Naive thymus-derived CD4-positive, alpha-beta T cell (primary cell): ENCODE measurements around the gene S100A2. TPM values are rescaled to one million over a fixed set of nuclear protein-coding genes. Genes with fewer than 3 reads are reported as not detected.
A peak's percentile ranks its signal among the peaks of the same experiment; 100 is the strongest.
"Not testable (repeated sequence)": the region's sequence is repeated elsewhere in the genome, so short reads cannot be mapped to it uniquely, and the experiment has no call there.

ENCODE experiments used
- ATAC-seq: fragments of 150-1000 bp; cut with Tn5 transposase; 2 replicates; pipeline ENCODE4 v1.10.0; 2021; ENCODE audit warnings: mild to moderate bottlenecking, moderate library complexity
- CTCF ChIA-PET: fragments of 350-600 bp; sonication (Branson Sonifier 250); formaldehyde crosslinking; loops from one replicate; lab custom pipeline; 2021; ENCODE audit warnings: antibody characterized with exemption; lab: Charles Lee
- POLR2A ChIA-PET: fragments of 350-600 bp; sonication (Branson Sonifier 250); formaldehyde crosslinking; loops from one replicate; lab custom pipeline; 2021; ENCODE audit warnings: antibody characterized with exemption, inconsistent platforms; lab: Charles Lee
- DNase-seq, 9 donors: peaks; one replicate each; pipeline versions ENCODE4 v3.0.0 to v3.0.0-alpha.2; 2020 to 2022; ENCODE audit warnings: mixed read lengths in 1 of 9
- H3K27ac ChIP-seq: one replicate; pipeline ENCODE4 v1.7.0; 2013; ENCODE audit warnings: mild to moderate bottlenecking, low read depth, low read length, moderate library complexity
- H3K27me3 ChIP-seq, 2 donors: one replicate each; pipeline ENCODE4 v1.7.0; 2013; ENCODE audit warnings: low read length in 2 of 2, mild to moderate bottlenecking in 2 of 2, moderate library complexity in 2 of 2; ENCODE audit not compliant: control insufficient read depth in 2 of 2, insufficient read depth in 2 of 2
- H3K36me3 ChIP-seq, 3 experiments: 1 replicate in 2 of 3; 2 replicates in 1 of 3; pipeline ENCODE4 v1.7.0; 2013; ENCODE audit warnings: low read length in 3 of 3, mild to moderate bottlenecking in 3 of 3, moderate library complexity in 1 of 3; ENCODE audit not compliant: insufficient read depth in 3 of 3, control insufficient read depth in 2 of 3
- H3K4me1 ChIP-seq, 2 donors: one replicate each; pipeline ENCODE4 v1.7.0; 2013; ENCODE audit warnings: low read length in 2 of 2, mild to moderate bottlenecking in 2 of 2, moderate library complexity in 1 of 2; ENCODE audit not compliant: control insufficient read depth in 2 of 2, insufficient read depth in 2 of 2
- H3K4me3 ChIP-seq: 2 replicates; pipeline ENCODE4 v1.7.0; 2013; ENCODE audit warnings: mild to moderate bottlenecking, low read length
- H3K9me3 ChIP-seq, 3 experiments: 1 replicate in 2 of 3; 2 replicates in 1 of 3; pipeline ENCODE4 v1.7.0; 2013; ENCODE audit warnings: low read length in 3 of 3; ENCODE audit not compliant: control insufficient read depth in 2 of 3
- H3K27ac Mint-ChIP-seq, 9 donors: one replicate each; pipeline ENCODE4 v1.8.0; 2020 to 2022; ENCODE audit warnings: mixed read lengths in 9 of 9, mild to moderate bottlenecking in 8 of 9, moderate library complexity in 5 of 9, inconsistent platforms in 2 of 9
- H3K27me3 Mint-ChIP-seq, 5 donors: one replicate each; pipeline ENCODE4 v1.8.0; 2021 to 2022; ENCODE audit warnings: mixed read lengths in 5 of 5, mild to moderate bottlenecking in 1 of 5
- H3K36me3 Mint-ChIP-seq, 5 donors: one replicate each; pipeline ENCODE4 v1.8.0; 2020 to 2022; ENCODE audit warnings: mixed read lengths in 5 of 5, mild to moderate bottlenecking in 3 of 5, inconsistent platforms in 1 of 5
- H3K4me1 Mint-ChIP-seq, 7 donors: one replicate each; pipeline ENCODE4 v1.8.0; 2020 to 2022; ENCODE audit warnings: mixed read lengths in 7 of 7, mild to moderate bottlenecking in 3 of 7, inconsistent platforms in 1 of 7
- H3K4me3 Mint-ChIP-seq, 10 donors: one replicate each; pipeline ENCODE4 v1.8.0; 2020 to 2022; ENCODE audit warnings: mild to moderate bottlenecking in 10 of 10, mixed read lengths in 10 of 10, moderate library complexity in 6 of 10, inconsistent platforms in 2 of 10
- H3K9me3 Mint-ChIP-seq, 11 donors: one replicate each; pipeline ENCODE4 v1.8.0; 2020 to 2022; ENCODE audit warnings: mixed read lengths in 11 of 11, mild to moderate bottlenecking in 4 of 11, inconsistent platforms in 1 of 11, moderate library complexity in 1 of 11
- intact Hi-C, 2 donors: fragments of 100-400 bp; cut with micrococcal nuclease; formaldehyde crosslinking; loops; one replicate each; pipeline ENCODE4 v1.15.1; 2023
- polyA plus RNA-seq, 2 donors: library from polyadenylated mRNA; unstranded; fragments of 300-500 nt; fragmentation: Illumina TruSeq; gene quantifications; one replicate each; pipeline ENCODE4 v1.2.3, GENCODE V29; 2021
- total RNA-seq, 6 experiments: library from RNA in 5 of 6; stranded (reverse) in 5 of 6; gene quantifications; 1 replicate in 5 of 6; 2 replicates in 1 of 6; pipeline ENCODE4 v1.2.3 and lab custom pipeline; 2021 to 2026

S100A2 gene
- total and polyA plus RNA-seq, 7 experiments from 2014 or later, result 1.1 TPM; not detected in 6

- Mint-ChIP-seq H3K27me3 (no peaks in the 10 kb centered on the region), H3K27ac (peak overlapping the region in 2 of 9 donors; percentile 40 to 47), H3K4me3 (no peak overlapping the region), H3K9me3 (no peaks in the 10 kb centered on the region), H3K36me3 (peaks cover 0 to 4% (median 0%) of the 10 kb centered on the region in 5 donors), H3K4me1 (peaks cover 9 to 22% (median 11%) of the 10 kb centered on the region in 7 donors)
- ATAC-seq (peak; percentile 58), DNase-seq (no peak)
- H3K36me3 ChIP-seq, result no peaks in the 10 kb centered on the region
- intact Hi-C loops, result no loop called here
- H3K4me3 ChIP-seq, result no peak overlapping the region
- H3K4me1 ChIP-seq, result peaks cover 0 to 4% of the 10 kb centered on the region in 2 donors
- POLR2A ChIA-PET, result no interaction called here
- H3K27me3 ChIP-seq, result no peaks in the 10 kb centered on the region
- CTCF ChIA-PET, result no interaction called here
- H3K27ac ChIP-seq, result no peak overlapping the region
- H3K9me3 ChIP-seq, result no peaks in the 10 kb centered on the region
Observed at GRCh38 chr1:153597206-153597605, 31.6 kb upstream of the S100A2 start.

GRCh38 chr1:153592748-153593147, 27.1 kb upstream of the S100A2 start:
- ATAC-seq (no peak), DNase-seq (no peak)
- H3K9me3 Mint-ChIP-seq, result no peaks in the 10 kb centered on the region
- no peak overlapping the region for H3K4me3 Mint-ChIP-seq
- ChIA-PET CTCF (no interaction called here), POLR2A (no interaction called here)
- no peak overlapping the region for H3K27ac Mint-ChIP-seq
- H3K4me1 Mint-ChIP-seq, result peaks cover 0 to 6% (median 0%) of the 10 kb centered on the region in 7 donors
- H3K36me3 ChIP-seq, result no peaks in the 10 kb centered on the region
- no peak overlapping the region for H3K27ac ChIP-seq
- no peak overlapping the region for H3K4me3 ChIP-seq
- no peaks in the 10 kb centered on the region for H3K9me3 ChIP-seq
- H3K4me1 ChIP-seq, result no peaks in the 10 kb centered on the region
- intact Hi-C loops, result no loop called here
- H3K36me3 Mint-ChIP-seq, result peaks cover 0 to 4% (median 0%) of the 10 kb centered on the region in 5 donors
- H3K27me3 Mint-ChIP-seq, result peaks cover 0 to 1% (median 0%) of the 10 kb centered on the region in 5 donors
- H3K27me3 ChIP-seq, result no peaks in the 10 kb centered on the region

- no peaks in the 10 kb centered on the region for H3K4me1 Mint-ChIP-seq
- no peak overlapping the region for H3K27ac Mint-ChIP-seq
- Histone ChIP-seq H3K9me3 (no peaks in the 10 kb centered on the region), H3K4me1 (no peaks in the 10 kb centered on the region), H3K36me3 (no peaks in the 10 kb centered on the region), H3K27me3 (no peaks in the 10 kb centered on the region), H3K27ac (no peak overlapping the region), H3K4me3 (no peak overlapping the region)
- peaks cover 0 to 2% (median 0%) of the 10 kb centered on the region in 11 donors for H3K9me3 Mint-ChIP-seq
- intact Hi-C loops, result no loop called here
- ATAC-seq (no peak), DNase-seq (no peak)
- H3K36me3 Mint-ChIP-seq, result peaks cover 0 to 3% (median 0%) of the 10 kb centered on the region in 5 donors
- ChIA-PET POLR2A (interaction anchor here (0.6 kb wide), 1 partner anchor 53 kb away, joined by 3 read pairs; the partner anchor contains the start of gene S100A6), CTCF (no interaction called here)
- H3K27me3 Mint-ChIP-seq, result peaks cover 0 to 16% (median 5%) of the 10 kb centered on the region in 5 donors
- no peak overlapping the region for H3K4me3 Mint-ChIP-seq
Observed at GRCh38 chr1:153588482-153588881, 22.8 kb upstream of the S100A2 start.

GRCh38 chr1:153588033-153588432, 22.4 kb upstream of the S100A2 start:
- intact Hi-C loops, result not testable (repeated sequence)

GRCh38 chr1:153587314-153587713, 21.7 kb upstream of the S100A2 start:
- Mint-ChIP-seq H3K4me1 (no peaks in the 10 kb centered on the region), H3K27me3 (peaks cover 0 to 16% (median 5%) of the 10 kb centered on the region in 5 donors), H3K4me3 (no peak overlapping the region), H3K9me3 (peaks cover 0 to 2% (median 0%) of the 10 kb centered on the region in 11 donors), H3K36me3 (peaks cover 0 to 3% (median 0%) of the 10 kb centered on the region in 5 donors), H3K27ac (no peak overlapping the region)
- Histone ChIP-seq H3K9me3 (no peaks in the 10 kb centered on the region), H3K36me3 (no peaks in the 10 kb centered on the region), H3K4me3 (no peak overlapping the region), H3K4me1 (no peaks in the 10 kb centered on the region), H3K27ac (no peak overlapping the region), H3K27me3 (no peaks in the 10 kb centered on the region)
- ChIA-PET POLR2A (no interaction called here), CTCF (interaction anchor here (2.1 kb wide), 1 partner anchor 19 kb away, joined by 7 read pairs; no protein-coding TSS in a partner anchor)
- intact Hi-C loops, result no loop called here
- DNase-seq (no peak), ATAC-seq (no peak)

More at GRCh38 chr1:153588033-153588432, 22.4 kb upstream of the S100A2 start:
- POLR2A ChIA-PET, H3K4me1 Mint-ChIP-seq, H3K9me3 Mint-ChIP-seq, H3K36me3 ChIP-seq, ATAC-seq, H3K27me3 ChIP-seq, H3K4me1 ChIP-seq, H3K4me3 ChIP-seq, H3K27ac ChIP-seq, H3K9me3 ChIP-seq, DNase-seq, H3K27ac Mint-ChIP-seq, H3K36me3 Mint-ChIP-seq, H3K4me3 Mint-ChIP-seq: not testable (repeated sequence)
- CTCF ChIA-PET, result interaction anchor here (0.6 to 2.1 kb wide), 2 partner anchors 20 to 93 kb away, joined by 3 to 7 read pairs; no protein-coding TSS in a partner anchor
- H3K27me3 Mint-ChIP-seq, result peaks cover 0 to 16% (median 5%) of the 10 kb centered on the region in 5 donors

- ChIA-PET CTCF (interaction anchor here (2.1 kb wide), 1 partner anchor 18 kb away, joined by 7 read pairs; no protein-coding TSS in a partner anchor), POLR2A (no interaction called here)
- ATAC-seq, result no peak
- H3K4me1 ChIP-seq, result no peaks in the 10 kb centered on the region
- no peak overlapping the region for H3K27ac ChIP-seq
- H3K9me3 ChIP-seq, result no peaks in the 10 kb centered on the region
- H3K27me3 ChIP-seq, result no peaks in the 10 kb centered on the region
- intact Hi-C loops, result no loop called here
- DNase-seq, result no peak
- H3K27me3 Mint-ChIP-seq, result peaks cover 0 to 16% (median 5%) of the 10 kb centered on the region in 5 donors
- no peak overlapping the region for H3K4me3 ChIP-seq
- no peaks in the 10 kb centered on the region for H3K4me1 Mint-ChIP-seq
- no peak overlapping the region for H3K27ac Mint-ChIP-seq
- H3K9me3 Mint-ChIP-seq, result peaks cover 0 to 2% (median 0%) of the 10 kb centered on the region in 11 donors
- peaks cover 0 to 3% (median 0%) of the 10 kb centered on the region in 5 donors for H3K36me3 Mint-ChIP-seq
- no peak overlapping the region for H3K4me3 Mint-ChIP-seq
- no peaks in the 10 kb centered on the region for H3K36me3 ChIP-seq
Observed at GRCh38 chr1:153586347-153586746, 20.7 kb upstream of the S100A2 start.

GRCh38 chr1:153585006-153585405, 19.4 kb upstream of the S100A2 start:
- Histone ChIP-seq H3K27me3 (no peaks in the 10 kb centered on the region), H3K9me3 (no peaks in the 10 kb centered on the region), H3K4me3 (no peak overlapping the region), H3K27ac (no peak overlapping the region), H3K4me1 (no peaks in the 10 kb centered on the region), H3K36me3 (no peaks in the 10 kb centered on the region)
- ATAC-seq (no peak), DNase-seq (no peak)
- H3K4me3 Mint-ChIP-seq, result no peak overlapping the region
- H3K36me3 Mint-ChIP-seq, result peaks cover 0 to 3% (median 0%) of the 10 kb centered on the region in 5 donors
- peaks cover 0 to 16% (median 5%) of the 10 kb centered on the region in 5 donors for H3K27me3 Mint-ChIP-seq
- H3K27ac Mint-ChIP-seq, result peak overlapping the region in 1 of 9 donors; percentile 46
- peaks cover 0 to 2% (median 0%) of the 10 kb centered on the region in 11 donors for H3K9me3 Mint-ChIP-seq
- no peaks in the 10 kb centered on the region for H3K4me1 Mint-ChIP-seq
- intact Hi-C loops, result no loop called here
- ChIA-PET POLR2A (no interaction called here), CTCF (interaction anchor here (1.0 kb wide), 2 partner anchors 9 to 15 kb away, joined by 3 read pairs; no protein-coding TSS in a partner anchor)
